GM18498 (cell line): Measurements from ENCODE around the gene CUL3.

ENCODE experiments used
- ATAC-seq: cut with Tn5 transposase; IDR thresholded peaks from one replicate; pipeline ENCODE4 v1.9.1; 2021; ENCODE audit warnings: mild to moderate bottlenecking, moderate library complexity; ENCODE audit not compliant: unreplicated experiment

The CUL3 gene

DNA sequence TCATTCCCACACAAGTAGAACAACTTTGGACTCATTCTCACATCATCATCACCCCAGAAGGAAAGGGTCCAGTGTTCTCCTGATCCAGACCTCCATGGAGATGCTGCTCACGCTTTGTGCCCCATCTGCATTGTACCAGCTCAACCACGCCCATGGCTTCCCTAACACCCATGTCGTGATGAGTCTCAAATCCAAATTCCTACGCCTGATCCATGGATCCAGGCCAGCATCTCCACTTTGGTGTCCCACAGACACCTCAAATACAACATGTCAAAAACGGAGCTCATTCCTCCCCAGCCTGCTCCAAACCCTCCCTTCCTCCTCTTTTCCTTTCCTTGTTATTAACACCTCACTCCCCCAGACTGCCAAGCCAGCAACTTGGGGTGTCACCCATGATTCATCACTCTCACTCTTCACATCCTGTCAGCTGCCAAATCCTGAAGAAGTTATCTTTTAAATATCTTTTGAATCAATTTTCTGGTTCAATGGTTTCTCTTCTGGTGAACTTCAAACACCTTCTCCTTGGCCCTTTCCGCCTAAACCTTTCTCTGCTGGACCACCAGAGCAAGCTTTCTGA lies 153.1 kb downstream of the CUL3 start:
- no peak for ATAC-seq

DNA sequence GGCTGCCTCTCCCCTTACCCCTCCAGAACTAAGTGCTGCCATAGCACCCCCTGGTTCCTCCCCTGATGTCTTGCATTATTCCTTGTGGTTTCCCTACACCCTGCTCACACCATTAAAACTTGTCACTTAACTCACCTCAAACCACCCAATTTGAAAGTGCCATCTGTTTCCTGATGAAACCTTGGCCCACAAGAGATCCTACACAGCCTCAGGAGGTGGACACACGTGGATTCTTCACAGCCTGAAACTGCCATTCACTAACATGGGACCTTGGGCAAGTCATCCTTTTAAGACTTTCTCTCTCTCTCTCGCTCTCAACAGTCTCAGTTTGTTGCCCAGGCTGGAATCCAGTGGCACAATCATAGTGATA lies 155.7 kb downstream of the CUL3 start:
- ATAC-seq = no peak

DNA sequence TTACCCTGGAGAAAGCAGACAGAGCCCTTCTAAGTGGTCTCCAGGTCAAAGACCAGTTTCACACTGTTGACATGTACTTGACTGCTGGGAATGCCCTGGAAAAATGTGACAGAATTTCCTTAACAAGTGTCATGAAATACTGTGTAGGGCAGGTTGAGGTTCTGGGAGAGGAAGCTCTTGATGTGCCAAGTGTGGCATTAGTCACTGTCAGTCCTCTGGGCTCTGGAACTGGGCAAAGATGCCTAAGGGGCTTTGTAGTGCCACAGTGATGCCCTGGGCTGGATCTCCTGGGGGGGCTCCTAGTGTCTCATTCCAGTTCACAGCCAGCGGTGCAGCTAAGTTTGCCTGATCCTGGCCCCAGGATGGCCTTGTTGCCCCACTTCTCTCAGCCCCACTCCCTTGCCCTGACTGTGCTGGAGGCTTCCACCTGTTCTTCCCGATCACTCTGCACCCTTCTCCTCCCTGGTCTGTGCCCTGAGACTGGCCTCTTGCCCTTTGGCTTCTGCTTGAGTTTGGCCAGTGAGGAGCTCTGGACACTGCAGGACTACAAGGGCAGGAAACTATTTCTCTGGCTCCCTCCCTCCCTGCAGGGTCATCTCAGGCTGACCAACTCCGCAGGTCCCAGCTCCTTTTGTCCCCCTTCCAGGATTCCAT lies 156.2 kb downstream of the CUL3 start:
- no peak for ATAC-seq

DNA sequence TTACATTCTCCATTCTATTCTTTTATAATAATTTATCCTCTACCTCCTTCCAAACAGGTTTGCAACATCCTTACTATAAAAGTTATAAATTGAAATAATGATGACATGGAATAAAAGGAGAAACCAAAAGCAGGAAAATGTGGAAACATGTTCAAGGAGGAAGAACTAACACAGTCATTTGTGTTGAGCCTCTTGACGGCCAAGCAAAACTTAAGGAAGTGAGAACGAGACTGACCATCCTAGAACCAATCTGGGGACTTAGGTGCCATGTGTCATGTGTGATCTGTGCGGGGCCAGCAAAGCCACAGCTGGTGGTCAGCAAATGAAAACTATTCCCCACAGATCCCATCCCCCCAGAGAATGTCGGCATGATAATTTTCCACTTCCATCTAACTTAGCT lies 157.7 kb downstream of the CUL3 start:
- ATAC-seq = no peak

DNA sequence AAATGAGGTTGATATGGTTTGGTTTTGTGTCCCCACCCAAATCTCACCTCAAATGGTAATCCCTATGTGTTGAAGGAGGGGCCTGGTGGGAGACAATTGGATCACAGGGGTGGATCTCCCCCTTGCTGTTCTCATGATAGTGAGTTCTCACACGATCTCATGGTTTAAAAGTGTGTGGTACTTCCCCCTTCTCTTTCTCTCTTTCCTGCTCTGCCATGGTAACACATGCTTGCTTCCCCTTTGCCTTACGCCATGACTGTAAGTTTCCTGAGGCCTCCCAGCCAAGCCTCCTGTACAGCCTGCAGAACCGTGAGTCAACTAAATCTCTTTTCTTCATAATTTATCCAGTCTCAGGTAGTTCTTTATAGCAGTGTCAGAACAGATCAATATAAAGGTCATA lies 158.5 kb downstream of the CUL3 start:
- ATAC-seq = no peak

DNA sequence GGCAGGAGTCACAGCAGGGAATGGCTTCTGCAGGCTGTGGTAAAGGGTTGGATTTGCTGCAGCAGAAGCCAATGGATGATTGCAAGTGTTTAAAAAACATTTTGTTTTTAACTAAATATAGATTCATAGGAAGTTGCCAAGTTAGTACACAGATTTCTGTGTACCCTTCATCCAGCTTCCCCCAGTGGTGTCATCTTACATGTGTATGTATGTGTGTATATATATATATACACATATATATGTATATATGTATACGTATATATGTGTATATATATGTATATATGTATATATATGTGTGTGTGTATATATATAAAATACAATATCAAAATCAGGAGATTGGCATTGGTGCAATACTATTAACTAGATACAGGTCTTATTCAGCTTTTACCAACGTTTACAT lies 164.1 kb downstream of the CUL3 start:
- ATAC-seq = no peak
